HEK293T (cell line): ENCODE data around the gene ABLIM2.

Source experiments
- FOXA1 ChIP-seq: fragments of 450-650 bp; IDR thresholded peaks from 2 replicates; pipeline ENCODE4 v1.6.1; 2016; ENCODE audit warnings: mild to moderate bottlenecking
- FOXM1 ChIP-seq: fragments of 450-650 bp; IDR thresholded peaks from 2 replicates; pipeline ENCODE4 v1.6.1; 2017; ENCODE audit warnings: mild to moderate bottlenecking, borderline replicate concordance
- SUZ12 ChIP-seq: fragments of 450-650 bp; IDR thresholded peaks from 2 replicates; pipeline ENCODE4 v1.6.1; 2016; ENCODE audit warnings: mild to moderate bottlenecking

DNA sequence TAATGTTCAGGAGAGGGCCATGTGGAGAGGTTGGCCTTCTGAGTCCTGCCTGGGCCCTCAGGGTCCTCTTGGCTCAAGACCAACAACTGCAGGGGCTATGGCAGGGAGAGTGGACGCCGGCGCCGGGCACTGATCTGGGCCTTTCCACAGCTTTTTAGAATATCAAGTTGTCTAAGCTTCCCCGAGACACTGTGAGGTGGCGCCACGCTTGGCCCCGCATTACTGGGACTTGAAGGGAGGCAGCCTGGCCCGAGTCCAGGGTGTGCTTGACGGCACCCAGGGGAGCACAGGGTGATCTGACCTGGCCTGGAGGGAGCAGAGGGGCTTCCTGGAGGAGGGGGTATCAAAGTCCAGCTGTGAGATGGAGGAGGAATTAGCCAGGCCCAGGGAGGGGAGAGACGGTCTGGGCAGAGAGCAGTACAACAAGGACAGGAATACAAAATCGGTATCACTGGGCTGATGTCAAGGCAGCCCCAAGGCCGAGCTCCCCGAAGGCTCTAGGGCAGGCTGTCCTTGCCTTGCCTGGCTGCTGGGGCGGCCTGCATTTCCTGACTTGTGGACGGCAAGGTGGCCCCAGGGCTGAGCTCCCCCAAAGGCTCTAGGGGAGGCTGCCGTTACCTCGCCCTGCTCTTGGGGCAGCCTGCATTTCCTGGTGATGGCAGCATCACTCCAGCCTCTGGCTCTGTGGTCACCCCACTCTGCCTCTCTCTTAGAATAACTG lies 28.1 kb downstream of the ABLIM2 start:
- TF ChIP-seq FOXA1: no peak
- TF ChIP-seq FOXM1: no peak
- no peak for TF ChIP-seq SUZ12
